Stimulated activated CD4-positive, alpha-beta T cell treated with anti-CD3 and anti-CD28 coated beads, Interleukin-1b, Interleukin-23, amount 100 ng/mL, for 24 hours (primary cell): ENCODE measurements around the gene DLEC1.
"Not testable (repeated sequence)": the region's sequence is repeated elsewhere in the genome, so short reads cannot be mapped to it uniquely, and the experiment has no call there.

ENCODE experiments used
- DNase-seq, 4 experiments: peaks; one replicate each; pipeline ENCODE4 v3.0.0-alpha.2; 2020; ENCODE audit warnings: low read depth in 4 of 4, low spot score in 1 of 4

The DLEC1 gene

DNA sequence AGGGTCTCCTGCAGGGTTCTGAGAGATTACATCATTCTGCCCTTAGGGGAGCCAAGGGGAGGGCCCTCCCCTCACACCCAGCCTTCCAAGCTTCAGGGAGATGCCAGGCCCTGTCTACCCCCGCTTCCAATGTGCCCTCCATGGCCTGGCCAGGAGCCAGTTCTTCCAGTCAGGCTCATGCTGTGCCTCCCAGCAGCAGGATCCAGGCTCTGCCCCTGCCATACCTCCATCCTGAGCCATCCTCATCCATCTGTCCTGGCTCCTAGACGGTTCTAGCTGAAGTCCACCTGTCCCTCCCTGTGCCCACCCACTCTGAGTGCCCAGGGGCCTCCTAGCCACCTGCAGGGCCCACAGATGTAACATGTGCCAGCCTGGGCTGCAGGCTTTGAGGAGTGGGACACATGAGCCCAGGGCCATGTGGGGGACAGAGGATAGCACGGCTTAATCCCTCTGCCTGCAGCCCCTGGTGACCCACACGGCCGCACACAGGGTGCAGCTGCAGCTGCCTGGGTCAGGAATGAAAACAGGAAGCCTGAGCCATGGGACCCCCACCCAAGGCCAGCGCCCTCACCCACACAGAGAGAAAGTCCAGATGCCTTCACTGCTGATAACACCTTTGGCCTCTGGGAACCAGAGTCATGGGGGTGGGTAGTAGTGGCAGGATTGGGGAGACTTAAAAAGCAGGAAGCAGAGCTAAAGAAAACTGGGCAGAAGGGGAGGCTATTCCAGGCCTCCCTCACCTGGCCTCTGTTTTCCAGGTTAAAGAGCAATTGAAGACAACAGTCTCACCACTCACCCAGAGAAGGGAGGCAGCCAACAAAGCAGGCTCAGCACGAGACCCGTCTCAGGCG is 21.3 kb upstream of the DLEC1 start:
- no peak for DNase-seq

DNA sequence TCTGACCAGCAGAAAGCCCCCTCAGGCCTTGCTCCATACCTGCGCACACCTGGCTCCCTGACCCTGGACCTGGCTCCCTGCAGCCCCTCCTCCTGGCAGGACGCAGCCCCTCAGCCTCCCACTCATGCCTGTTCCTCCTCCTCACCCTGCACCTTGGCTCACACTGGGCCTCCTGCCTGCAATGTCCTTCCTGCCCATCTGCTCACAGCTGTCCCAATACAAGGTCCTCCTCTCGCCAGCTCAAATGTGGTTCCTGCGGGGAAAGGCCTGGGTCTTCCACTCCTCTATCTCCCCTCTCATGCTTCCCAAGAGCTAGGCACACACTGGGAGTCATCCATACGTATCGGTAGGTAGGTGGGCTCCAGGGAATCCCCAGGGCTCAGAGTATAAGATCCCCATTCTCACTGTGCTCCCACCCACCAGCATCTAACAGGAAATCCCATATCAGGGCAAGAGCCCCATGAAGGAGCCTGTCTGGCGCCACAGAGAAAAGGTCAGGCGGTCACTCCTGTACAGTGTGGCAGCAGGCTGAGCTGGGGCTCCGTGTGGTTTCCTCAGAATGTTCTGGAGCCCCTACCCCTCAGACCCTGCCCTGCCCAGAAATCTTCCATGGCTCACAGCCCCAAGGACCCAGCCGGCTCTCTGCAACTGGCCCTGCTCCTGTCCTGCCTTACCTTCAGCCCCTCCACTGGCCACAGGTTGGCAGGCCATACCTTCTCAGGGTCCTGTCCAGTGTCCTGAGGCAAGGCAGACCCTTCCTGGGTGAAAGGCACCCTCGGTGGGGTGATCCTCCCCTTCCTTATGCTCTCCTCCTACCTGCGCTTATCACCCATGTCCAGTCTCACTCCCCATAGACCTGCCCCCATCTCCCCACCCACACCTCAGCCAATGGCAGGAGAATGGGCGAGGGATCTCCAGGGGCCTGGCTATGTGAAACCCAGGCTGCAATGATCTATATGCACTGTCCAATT is 20.4 kb upstream of the DLEC1 start:
- no peak for DNase-seq

DNA sequence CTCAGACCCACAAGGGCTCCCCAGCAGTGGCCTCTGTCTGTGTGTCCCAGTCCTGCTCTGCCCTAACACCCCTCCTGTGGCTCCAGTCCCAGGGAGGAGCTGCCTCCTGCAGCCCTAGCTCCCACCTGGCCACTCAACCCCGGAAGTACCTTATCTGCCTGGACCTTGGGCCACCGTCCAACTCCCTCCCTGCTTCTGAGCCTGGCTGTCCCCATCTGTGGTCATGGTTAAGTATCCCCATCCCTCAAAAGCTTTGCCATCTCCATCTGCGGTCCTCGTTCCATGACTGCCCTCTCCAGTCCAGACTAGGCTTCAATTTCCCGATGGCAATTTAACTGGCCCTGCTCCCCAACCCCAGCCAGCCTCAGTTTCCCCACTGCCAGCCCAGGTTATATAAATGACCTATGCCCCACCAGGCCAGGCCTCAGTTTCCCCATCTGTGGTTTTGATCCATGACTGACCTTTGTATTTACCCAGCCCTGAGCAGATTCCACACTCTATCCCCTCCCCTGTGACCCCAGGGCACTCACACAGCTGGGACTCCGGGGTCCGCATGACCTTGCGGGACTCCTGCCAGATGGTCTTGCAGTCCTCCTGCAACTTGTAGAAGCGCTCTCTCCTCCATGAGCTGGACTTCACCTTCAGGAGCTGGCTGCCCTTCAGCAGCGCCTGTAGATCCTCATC is 19.2 kb upstream of the DLEC1 start:
- no peak for DNase-seq

DNA sequence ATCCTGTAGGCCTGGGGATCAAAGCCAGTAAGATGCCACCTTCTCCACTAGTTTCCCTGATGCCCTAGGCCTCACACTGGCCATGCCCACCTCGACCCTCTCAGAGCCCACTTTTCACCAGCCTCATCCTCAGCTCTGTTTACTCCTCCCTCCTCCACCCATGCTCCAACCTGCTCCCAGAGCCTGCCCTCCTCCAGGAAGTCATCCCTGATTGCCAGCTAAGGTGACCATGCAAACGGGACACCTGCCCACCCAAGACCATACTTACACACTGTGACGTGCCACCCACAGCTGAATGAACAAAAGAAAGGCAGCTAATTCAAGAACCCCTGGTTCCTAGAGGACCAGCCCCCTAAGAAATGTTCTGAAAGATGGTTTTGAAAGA is 18.7 kb upstream of the DLEC1 start:
- DNase-seq: no peak

DNA sequence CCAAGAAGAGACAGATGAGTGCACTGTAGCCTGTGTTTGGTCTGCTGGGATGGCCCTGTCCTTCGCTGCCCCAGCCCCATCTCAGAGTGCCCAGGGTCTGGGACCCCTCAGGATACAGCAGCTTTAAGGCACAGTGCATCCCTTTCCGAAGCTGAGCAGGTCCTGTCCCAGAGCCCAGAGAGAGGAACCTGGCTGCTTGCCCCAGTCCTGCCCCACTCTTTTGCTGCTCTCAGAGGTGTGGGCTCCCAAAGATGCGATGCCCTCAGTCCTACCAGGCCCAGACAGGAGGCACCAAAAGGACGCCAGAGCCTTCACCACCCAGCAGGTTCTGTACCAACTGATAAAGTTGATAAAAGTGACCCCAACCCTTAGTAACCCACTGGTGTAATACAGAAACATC is 17.8 kb upstream of the DLEC1 start:
- no peak for DNase-seq

DNA sequence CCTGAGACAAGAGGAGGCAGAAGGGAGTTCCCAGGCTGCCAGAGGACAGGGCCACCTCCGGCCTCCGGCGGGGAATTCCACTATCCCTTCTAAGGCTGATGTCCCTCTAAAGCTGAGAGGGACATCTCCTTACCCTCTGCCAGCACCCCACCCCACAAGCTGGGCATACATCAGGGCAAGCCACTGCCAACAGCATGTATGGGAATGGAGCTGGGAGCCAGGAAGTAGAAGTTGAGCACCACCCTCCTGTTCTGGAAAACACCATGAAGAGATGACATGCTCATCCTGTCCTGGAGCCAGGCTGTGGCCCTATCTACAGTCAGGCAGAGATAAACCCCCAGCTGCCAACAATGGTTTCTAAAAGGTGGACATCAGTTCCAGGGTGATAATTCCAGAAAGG is 16.7 kb upstream of the DLEC1 start:
- no peak for DNase-seq

DNA sequence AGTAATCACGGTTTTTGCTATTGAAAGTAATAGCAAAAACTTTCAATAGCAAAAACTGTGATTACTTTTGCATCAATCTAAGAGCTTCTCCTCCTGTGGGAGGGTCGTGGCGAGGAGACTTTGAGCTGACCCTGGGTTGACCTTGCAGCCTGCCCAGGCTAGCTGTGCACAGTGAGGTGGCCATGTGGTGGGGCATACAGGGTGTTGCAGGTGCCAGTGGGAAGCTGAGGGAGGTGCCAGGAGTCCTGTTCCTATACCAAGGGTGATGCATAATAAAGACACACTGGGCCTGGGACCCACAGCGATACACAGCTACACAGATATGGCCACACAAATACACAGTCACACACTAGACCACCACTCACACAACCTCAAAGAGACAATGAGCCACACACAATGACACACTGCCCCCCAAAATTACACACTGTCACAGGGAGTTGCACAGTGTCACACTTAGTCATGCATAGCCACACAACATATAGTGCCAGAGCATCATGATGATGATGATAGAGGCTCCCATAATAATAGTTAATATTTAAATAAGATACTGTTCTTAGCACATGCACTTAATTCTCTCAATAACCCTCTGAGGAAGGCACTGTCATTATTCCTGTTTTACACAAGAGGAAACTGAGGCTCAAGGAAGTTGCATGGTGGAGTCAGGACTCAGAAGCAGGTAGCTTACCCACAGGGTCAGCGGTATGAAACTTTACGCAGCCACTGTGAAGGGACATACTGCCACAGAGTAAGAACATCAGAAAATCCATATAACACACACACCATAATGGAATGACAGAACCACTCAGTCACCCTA is 15.9 kb upstream of the DLEC1 start:
- no peak for DNase-seq

DNA sequence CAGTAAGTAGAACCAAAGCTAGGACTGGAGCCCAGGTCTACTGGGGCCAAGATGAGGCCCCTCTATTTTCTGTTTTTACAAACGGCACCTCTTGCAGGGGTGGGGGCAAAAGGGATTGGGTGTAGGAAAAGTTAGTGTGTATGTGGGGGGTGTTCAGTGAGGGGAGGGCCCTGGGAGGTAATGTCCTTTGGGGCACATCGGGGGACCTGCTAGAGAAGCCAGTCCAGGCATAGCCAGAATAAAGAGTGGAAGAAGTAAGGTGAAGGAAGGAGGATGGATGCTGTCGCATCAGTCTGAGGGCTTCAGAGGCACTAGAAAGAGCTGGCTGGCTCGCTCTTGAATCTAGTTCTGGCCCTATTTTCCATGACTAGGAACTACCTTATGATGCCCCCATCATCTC is 12.2 kb upstream of the DLEC1 start:
- no peak for DNase-seq

DNA sequence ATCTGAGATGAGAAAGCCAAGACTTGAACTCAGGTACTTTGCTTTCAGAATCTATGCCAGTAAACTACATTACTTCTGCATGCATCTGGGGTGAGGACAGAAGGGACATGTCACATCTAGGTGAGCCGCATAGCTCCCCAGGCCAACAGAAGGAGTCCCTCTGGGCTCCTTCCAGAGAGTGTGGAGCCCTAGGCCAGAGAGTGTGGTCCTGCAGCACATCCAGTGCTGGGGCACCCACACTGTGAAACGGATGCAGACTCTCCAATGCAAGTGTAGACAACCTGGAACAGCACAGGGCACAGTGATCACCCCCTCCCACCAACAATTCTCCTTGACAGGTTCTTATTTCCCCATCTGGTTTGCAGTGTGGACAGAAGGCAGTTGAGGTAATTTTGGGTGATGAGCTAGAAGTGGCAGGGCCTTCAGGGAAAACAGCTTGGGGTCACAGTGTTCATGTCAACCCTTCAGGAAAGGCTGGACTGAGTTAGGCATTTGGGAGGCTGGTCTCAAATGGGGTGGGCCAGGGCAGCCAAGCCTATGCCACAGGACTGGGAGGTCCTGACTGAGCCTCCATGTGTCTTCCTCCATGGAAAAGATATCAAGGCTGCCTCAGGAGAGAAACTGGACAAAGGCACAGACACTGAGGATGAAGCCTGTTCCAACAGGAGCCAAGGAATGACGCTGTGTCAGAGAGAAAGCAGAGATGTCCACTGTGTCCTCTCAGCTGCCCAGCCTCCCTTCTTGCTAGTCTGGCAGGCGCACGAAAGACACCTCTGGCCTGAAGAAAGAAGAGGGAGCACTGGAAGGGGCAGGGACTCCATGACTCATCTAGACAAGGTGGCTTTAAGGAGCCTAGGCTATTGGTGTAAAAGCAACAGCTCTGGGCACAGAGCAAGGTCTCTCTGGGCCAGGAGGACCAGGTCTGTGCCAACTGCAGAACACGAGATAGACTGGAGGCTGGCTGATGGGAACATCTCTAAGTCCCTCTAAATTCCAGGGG is 11.2 kb upstream of the DLEC1 start:
- DNase-seq: no peak

DNA sequence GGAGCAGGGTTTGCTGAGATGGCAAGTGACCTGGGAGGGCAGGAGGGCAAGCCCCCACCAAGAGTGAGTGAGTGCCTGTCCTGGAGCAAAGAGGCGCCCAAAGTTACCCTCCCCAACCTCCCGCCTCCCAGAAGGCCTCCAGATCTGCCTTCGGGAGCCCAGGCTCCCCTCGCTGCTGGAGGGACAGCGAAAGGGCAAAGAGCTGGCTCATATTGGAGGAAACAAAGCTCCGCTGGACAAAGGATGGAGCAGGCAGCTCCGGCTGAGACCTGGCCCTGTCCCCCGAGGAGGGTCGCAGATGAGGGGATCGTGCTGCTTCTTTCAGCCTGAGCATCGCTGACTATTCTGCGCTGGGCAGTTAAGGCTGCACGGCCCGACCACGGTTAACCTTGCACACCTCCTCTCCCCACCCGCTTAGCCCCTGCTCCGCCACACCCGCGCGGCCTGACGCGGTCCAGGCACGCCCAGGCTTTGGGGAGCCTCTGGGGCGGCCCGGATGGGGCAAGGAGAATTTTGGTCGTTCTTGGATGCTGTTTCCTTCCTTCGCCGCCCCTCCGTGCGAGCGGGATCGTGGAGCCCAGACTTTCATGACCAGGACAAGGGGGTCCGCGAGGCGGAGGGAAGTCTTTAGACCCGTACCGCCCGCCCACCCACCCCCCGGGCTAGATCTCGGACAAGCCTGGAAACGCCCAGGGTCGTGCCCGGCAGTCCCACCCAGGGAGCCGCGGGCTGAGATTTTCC is 10.2 kb upstream of the DLEC1 start:
- DNase-seq: no peak

DNA sequence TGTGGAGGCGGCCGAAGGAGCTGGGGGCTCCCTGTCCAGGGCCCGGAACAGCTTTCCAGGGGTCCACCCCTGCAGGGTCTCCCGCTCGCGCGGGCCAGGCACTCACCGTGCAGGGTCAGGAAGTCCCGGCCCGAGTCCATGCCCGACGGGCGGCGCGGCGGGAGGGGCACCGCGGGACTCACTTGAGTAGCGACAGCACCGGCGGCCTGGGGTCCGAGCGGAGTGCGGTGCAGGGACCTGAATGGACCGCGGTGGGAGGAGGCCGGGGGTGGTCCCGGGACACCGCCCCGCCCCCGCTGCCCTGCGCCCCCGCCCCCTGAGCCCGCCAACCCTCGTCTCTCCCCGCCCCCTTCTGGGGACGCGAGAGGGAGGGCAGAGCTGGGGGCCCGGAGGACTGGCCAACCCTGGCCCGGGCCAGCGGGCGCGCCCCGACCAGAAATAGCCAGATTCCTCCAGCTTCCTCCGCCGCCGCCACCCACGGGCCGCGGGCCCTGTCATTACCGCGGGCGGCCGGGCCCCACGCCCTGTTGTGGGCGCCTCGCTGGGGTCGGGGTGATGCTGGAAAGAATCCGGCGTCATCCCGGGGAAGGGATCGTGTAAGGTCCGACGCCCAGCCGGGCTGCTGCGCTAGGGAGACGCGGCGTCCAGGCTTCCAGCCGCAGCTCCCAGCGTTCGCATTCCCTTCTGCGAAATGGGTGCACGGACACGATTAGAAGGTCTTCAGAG is 9.4 kb upstream of the DLEC1 start, which contains the start of gene PLCD1:
Gene PLCD1 (minus strand): TSS at position 243 of the 726 bp plus-strand sequence. CDS start 103 bp downstream, at position 140.
- DNase-seq: no peak

DNA sequence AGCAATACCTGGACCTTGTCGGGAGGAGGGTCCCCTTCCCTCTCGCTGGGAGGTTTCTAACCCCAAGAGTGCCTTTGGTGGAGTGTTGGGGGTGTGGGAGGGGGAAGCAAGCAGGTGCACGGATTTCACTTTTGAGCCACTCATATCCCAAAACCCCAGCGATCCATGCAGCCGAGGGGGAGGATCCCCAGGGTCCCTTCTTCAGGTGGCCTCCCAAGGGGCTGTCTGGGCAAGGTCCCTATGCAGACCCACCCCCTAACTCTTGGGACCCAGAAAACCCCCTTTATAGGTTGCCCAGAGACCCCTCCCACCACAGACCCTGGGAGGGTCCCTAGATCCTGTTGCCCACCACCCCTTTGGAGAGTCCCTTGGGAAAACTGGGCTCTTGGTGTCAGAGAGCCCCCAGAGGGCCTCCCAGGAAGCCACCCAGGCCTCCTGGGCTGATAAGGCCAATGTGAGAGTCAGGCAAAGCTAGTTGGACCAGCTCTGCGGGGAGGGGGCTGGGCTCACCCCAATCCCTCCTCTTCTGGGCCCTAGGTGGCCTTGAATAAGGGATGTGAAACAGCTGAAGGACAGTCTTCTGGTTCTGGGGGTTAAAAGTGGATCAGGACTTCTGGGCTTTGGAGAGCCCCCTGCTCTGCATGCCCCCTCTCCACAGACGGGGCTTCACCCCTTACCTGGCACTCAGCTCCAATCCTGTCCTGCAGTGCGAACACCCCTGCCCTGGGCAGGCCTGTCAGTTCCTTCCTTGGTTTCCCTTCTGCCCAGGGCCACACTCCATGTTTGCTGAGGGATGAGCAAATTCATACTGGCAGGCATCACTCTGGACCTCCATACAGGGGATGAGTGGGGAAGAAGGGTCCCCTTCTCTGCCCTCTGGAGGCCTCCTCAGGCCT is 8.6 kb upstream of the DLEC1 start:
- DNase-seq: no peak

DNA sequence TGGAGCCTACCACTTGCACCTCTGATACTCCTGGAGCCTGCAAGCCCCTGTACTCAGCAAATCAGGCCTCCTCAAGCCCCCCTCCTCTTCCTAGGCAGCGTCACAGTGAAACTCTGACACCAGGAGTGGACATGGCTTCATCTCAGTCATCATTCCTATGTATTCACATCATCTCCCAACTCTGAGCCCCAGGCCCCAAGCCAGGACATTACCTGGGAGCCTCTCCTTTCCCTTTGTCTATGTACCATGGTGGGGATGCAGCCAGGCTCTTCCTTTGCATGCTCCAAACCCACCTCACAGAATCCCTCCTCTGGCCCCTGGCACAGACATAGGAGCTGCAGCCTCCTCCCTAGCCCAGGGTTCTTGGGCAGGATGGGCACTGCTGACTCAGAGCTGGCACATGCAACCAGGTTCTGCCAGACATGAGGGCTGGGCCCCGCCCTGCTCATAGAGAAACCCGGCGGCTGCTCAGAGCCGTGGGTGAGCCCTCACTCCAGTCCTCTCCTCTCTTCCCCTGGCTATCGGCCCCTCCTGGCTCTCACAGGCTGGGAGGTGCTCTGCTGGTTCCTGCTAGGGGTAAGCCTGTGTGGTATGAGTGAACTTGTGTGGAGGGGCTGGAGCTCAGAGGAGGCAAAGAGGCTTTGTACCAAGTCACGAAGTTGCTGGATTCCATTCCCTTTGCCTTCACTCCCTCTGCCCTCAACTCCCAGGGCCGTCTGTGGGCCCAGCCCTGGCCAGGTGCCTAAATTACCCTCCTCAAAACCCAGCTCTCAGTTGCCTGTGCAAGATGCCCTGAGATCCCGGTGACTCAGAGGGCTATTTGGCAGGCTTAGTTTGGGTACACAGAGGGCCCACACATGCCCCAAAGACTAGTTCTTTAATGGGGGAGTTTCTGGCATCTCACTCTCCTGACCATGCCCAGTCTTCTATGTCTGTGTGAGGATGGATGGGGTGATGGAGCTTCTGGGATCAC is 7.7 kb upstream of the DLEC1 start:
- no peak for DNase-seq

DNA sequence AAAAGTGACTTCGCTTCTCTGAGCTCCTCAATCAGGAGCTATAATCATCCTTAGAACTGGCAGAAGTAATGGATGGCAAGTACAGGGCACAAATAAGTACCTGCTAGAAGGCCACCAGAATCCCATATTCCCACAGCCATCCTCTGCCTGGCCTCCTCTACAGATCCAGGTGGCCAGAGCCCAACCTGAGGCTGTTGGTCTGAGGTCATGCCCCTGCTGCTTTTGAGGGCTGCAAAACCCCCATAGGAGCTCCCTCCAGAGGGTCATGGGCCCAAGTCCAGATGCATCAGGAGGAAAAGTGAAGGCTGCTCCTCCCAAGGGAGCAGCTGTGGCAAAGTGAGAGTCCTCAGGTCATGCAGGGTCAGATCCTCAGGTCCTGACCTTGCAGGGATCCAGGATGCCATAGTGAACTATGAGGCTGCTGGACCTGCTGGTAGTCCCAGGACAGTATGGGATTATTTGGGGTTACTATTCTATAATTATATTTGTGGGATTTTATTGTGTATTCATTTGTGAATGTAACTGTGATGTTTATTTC is 6.6 kb upstream of the DLEC1 start:
- no peak for DNase-seq

DNA sequence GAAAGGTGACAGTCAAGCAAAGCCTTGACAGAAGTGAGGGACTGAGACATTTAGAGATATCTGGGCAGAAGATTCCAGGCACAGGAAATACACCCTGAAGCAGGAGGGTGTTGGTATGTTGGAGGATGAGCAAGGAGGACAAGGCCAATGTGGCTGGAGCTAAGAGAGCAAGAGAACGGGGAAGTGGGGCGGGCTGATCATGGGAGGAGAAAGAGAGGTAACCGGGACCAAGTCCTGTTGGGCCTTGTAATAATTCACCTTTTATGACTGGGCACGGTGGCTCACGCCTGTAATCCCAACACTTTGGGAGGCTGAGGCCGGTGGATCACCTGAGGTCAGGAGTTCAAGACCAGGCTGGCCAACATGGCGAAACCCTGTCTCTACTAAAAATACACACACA is 5.4 kb upstream of the DLEC1 start:
- not testable (repeated sequence) for DNase-seq

DNA sequence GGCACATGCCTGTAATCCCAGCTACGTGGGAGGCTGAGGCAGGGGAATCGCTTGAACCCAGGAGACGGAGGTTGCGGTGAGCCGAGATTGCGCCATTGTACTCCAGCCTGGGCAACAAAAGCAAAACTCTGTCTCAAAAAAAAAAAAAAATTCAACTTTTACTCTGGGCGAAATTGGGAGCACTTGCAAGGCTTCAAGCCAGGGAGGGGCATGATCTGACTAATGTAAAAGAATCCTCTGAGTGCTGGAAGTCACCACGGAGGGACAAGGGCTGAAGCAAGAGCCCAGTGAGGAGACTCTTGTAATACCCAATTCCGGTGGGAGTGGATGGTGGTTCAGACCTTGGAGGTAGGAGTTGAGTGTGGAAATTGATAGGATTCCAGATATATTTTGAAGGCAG is 4.7 kb upstream of the DLEC1 start:
- not testable (repeated sequence) for DNase-seq
